Loucy (cell line): ENCODE data around the gene SP140.
"Not testable (repeated sequence)": the region's sequence is repeated elsewhere in the genome, so short reads cannot be mapped to it uniquely, and the experiment has no call there.

Experiments
- EZH2phosphoT487 ChIP-seq: fragments of 200-600 bp; IDR thresholded peaks from 2 replicates; pipeline ENCODE4 v1.6.1; 2018; ENCODE audit warnings: antibody characterized with exemption, mild to moderate bottlenecking, moderate library complexity, borderline replicate concordance
- TF ChIP-seq, protein P1 (sequence below): fragments of 200-600 bp; sonication (generic); conservative IDR thresholded peaks from 2 replicates; pipeline ENCODE4 v1.5.1; 2014; ENCODE audit warnings: mild to moderate bottlenecking, antibody characterized with exemption, low read length

DNA sequence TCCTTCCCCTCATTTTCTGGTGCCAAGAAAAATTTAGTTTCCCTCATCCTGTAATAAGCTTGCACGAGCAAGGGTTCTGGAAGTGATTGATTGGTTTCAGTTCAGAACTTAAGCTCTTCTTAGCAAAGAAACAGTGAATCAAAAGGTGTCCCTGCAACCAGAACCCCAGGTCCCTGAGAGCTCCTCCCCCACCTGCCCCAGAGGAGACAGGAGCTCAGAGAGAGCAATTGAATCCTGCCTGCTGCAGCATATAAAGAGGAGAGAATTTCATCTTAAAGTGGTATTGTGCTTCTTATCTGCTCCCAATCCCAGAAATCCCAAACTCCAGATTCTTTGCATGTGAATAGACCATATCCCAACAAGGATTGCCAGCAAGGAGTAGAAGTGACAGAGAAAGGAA is 86.1 kb downstream of the SP140 start:
- TF ChIP-seq, protein P1, sequence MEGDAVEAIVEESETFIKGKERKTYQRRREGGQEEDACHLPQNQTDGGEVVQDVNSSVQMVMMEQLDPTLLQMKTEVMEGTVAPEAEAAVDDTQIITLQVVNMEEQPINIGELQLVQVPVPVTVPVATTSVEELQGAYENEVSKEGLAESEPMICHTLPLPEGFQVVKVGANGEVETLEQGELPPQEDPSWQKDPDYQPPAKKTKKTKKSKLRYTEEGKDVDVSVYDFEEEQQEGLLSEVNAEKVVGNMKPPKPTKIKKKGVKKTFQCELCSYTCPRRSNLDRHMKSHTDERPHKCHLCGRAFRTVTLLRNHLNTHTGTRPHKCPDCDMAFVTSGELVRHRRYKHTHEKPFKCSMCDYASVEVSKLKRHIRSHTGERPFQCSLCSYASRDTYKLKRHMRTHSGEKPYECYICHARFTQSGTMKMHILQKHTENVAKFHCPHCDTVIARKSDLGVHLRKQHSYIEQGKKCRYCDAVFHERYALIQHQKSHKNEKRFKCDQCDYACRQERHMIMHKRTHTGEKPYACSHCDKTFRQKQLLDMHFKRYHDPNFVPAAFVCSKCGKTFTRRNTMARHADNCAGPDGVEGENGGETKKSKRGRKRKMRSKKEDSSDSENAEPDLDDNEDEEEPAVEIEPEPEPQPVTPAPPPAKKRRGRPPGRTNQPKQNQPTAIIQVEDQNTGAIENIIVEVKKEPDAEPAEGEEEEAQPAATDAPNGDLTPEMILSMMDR, result not testable (repeated sequence)
- not testable (repeated sequence) for TF ChIP-seq EZH2phosphoT487
